Frontal cortex (tissue), 4 donors: ENCODE data around the gene MTA2. TPM values are rescaled to one million over a fixed set of nuclear protein-coding genes. Genes with fewer than 3 reads are reported as not detected.
"Not testable (repeated sequence)": the region's sequence is repeated elsewhere in the genome, so short reads cannot be mapped to it uniquely, and the experiment has no call there.

ENCODE experiments used
- DNase-seq, 2 donors: peaks; one replicate each; pipeline ENCODE4 v3.0.0; 2012; ENCODE audit warnings: low spot score in 2 of 2
- FAIRE-seq: peaks from 2 replicates; lab custom pipeline; 2012; peaks lifted over from hg19 to GRCh38; lab: Jason Lieb, UNC
- small RNA-seq: library from RNA; depleted of rRNA; stranded (forward); fragments of <200 nt; gene quantifications from one replicate; pipeline ENCODE3, GENCODE V24; 2014
- total RNA-seq: library from RNA; depleted of rRNA; stranded (reverse); fragments of >200 nt; gene quantifications from one replicate; pipeline ENCODE4 v1.2.3, GENCODE V29; 2014
- donor health status: control.
- donor health status: control.
- donor health status: control.

MTA2 gene
- total RNA-seq, 1 donor from 2014 or later, result 154 TPM

- FAIRE-seq (no peak), DNase-seq (peak in 1 of 2 donors; percentile 26)
Measured at GRCh38 chr11:62553080-62553838, 48.4 kb downstream of the MTA2 start.

- FAIRE-seq (no peak), DNase-seq (no peak)
Measured at GRCh38 chr11:62552485-62553079, 49.1 kb downstream of the MTA2 start.

- FAIRE-seq, DNase-seq: not testable (repeated sequence)
Measured at GRCh38 chr11:62550478-62550877, 51.2 kb downstream of the MTA2 start.

- peak in 1 of 2 donors; percentile 30 for DNase-seq
- no peak for FAIRE-seq
Measured at GRCh38 chr11:62548545-62549335, 52.9 kb downstream of the MTA2 start.

GRCh38 chr11:62547691-62548281 lies 53.9 kb downstream of the MTA2 start:
- FAIRE-seq (no peak), DNase-seq (peak in 1 of 2 donors; percentile 24)

GRCh38 chr11:62546929-62547625 lies 54.6 kb downstream of the MTA2 start:
- no peak for FAIRE-seq
- DNase-seq, result peak in 1 of 2 donors; percentile 44

GRCh38 chr11:62546244-62546928 lies 55.3 kb downstream of the MTA2 start, which contains the start of gene AHNAK:
Gene AHNAK (minus strand): TSS chr11:62546806. CDS start chr11:62536098, 10,708 bp downstream.
- DNase-seq (peak; percentile 69 to 72), FAIRE-seq (no peak)

GRCh38 chr11:62545437-62546243 lies 56.0 kb downstream of the MTA2 start:
- FAIRE-seq, result no peak
- DNase-seq, result peak; percentile 75 to 80

- DNase-seq, result peak in 1 of 2 donors; percentile 49
- FAIRE-seq, result no peak
Measured at GRCh38 chr11:62544581-62545436, 56.9 kb downstream of the MTA2 start.

GRCh38 chr11:62543680-62544444 lies 57.8 kb downstream of the MTA2 start:
- FAIRE-seq (no peak), DNase-seq (no peak)

Small RNA genes lying within 50 kb of the gene (small RNA-seq; reads per million reads assigned to genes)
- not detected for gene AP001458.1
- not detected for gene EEF1G
- 0.28 reads per million, percentile 10 among the genes with 10 or more reads in this experiment for gene MIR6747

Other genes with a start within 250 kb of the MTA2 start
- not detected for gene SCGB1A1, start 182.8 kb downstream of the MTA2 start, total RNA-seq
- gene AHNAK, start 55.1 kb downstream of the MTA2 start, total RNA-seq, result 15.9 TPM
- 1,985 TPM for gene EEF1G, start 28.0 kb downstream of the MTA2 start, total RNA-seq
- gene TUT1, start 10.3 kb downstream of the MTA2 start, total RNA-seq, result 4.5 TPM
- gene EML3, start 10.9 kb upstream of the MTA2 start, total RNA-seq, result 4.9 TPM
- 1.2 TPM for gene ROM1, start 11.4 kb upstream of the MTA2 start, total RNA-seq
- 21.6 TPM for gene B3GAT3, start 20.1 kb upstream of the MTA2 start, total RNA-seq
- gene GANAB, start 44.7 kb upstream of the MTA2 start, total RNA-seq, result 62.8 TPM
- 20.8 TPM for gene INTS5, start 51.4 kb upstream of the MTA2 start, total RNA-seq
- 25.3 TPM for gene C11orf98, start 63.3 kb upstream of the MTA2 start, total RNA-seq
- 10.2 TPM for gene CSKMT, start 63.4 kb upstream of the MTA2 start, total RNA-seq
- gene UQCC3, start 69.8 kb upstream of the MTA2 start, total RNA-seq, result 5.7 TPM
- gene LBHD1, start 70.4 kb upstream of the MTA2 start, total RNA-seq, result 3.3 TPM
- 84.8 TPM for gene UBXN1, start 77.2 kb upstream of the MTA2 start, total RNA-seq
- 0.82 TPM for gene LRRN4CL, start 87.7 kb upstream of the MTA2 start, total RNA-seq
- gene BSCL2, start 105.6 kb upstream of the MTA2 start, total RNA-seq, result 149 TPM
- gene GNG3, start 105.8 kb upstream of the MTA2 start, total RNA-seq, result 20.0 TPM
- 15.1 TPM for gene HNRNPUL2, start 125.6 kb upstream of the MTA2 start, total RNA-seq
- 26.9 TPM for gene TTC9C, start 126.6 kb upstream of the MTA2 start, total RNA-seq
- 17.1 TPM for gene ZBTB3, start 152.3 kb upstream of the MTA2 start, total RNA-seq
- gene POLR2G, start 159.7 kb upstream of the MTA2 start, total RNA-seq, result 59.9 TPM
- gene TAF6L, start 169.5 kb upstream of the MTA2 start, total RNA-seq, result 15.1 TPM
- 17.1 TPM for gene TMEM179B, start 185.5 kb upstream of the MTA2 start, total RNA-seq
- gene TMEM223, start 190.1 kb upstream of the MTA2 start, total RNA-seq, result 14.7 TPM
- gene NXF1, start 203.6 kb upstream of the MTA2 start, total RNA-seq, result 10.6 TPM
- 31.0 TPM for gene STX5, start 230.2 kb upstream of the MTA2 start, total RNA-seq
- not detected for gene TEX54, start 231.0 kb upstream of the MTA2 start, total RNA-seq
- 48.5 TPM for gene WDR74, start 237.7 kb upstream of the MTA2 start, total RNA-seq